Spleen (tissue), 11 donors: ENCODE results near the gene LMCD1. TPM values are rescaled to one million over a fixed set of nuclear protein-coding genes. Genes with fewer than 3 reads are reported as not detected.

ENCODE experiments used
- DNase-seq: peaks from one replicate; pipeline ENCODE4 v3.0.0-alpha.2; 2020
- H3K27ac ChIP-seq, 8 donors: fragments of 200-600 bp; sonication (generic) in 7 of 8; 1 replicate in 4 of 8; 2 replicates in 4 of 8; pipeline versions ENCODE4 v1.5.0 to v1.8.0; 2016 to 2021; ENCODE audit warnings: inconsistent platforms in 4 of 8, mild to moderate bottlenecking in 4 of 8, moderate library complexity in 1 of 8
- H3K27me3 ChIP-seq, 7 donors: fragments of 200-600 bp; sonication (generic) in 6 of 7; replicated peaks in 1 of 7; 1 replicate in 4 of 7; 2 replicates in 3 of 7; pipeline versions ENCODE4 v1.5.0 to v1.8.0; 2016 to 2021; ENCODE audit warnings: inconsistent platforms in 3 of 7, mild to moderate bottlenecking in 1 of 7
- H3K36me3 ChIP-seq, 6 donors: fragments of 200-600 bp; sonication (generic) in 5 of 6; 1 replicate in 4 of 6; 2 replicates in 2 of 6; pipeline versions ENCODE4 v1.5.0 to v1.8.0; 2016 to 2021; ENCODE audit warnings: inconsistent platforms in 2 of 6
- H3K4me1 ChIP-seq, 6 donors: fragments of 200-600 bp; sonication (generic) in 5 of 6; 1 replicate in 3 of 6; 2 replicates in 3 of 6; pipeline versions ENCODE4 v1.5.0 to v1.8.0; 2016 to 2021; ENCODE audit warnings: inconsistent platforms in 3 of 6
- H3K4me3 ChIP-seq, 8 donors: fragments of 200-600 bp; sonication (generic) in 7 of 8; 1 replicate in 4 of 8; 2 replicates in 4 of 8; pipeline versions ENCODE4 v1.5.0 to v1.8.0; 2016 to 2021; ENCODE audit warnings: inconsistent platforms in 4 of 8, mild to moderate bottlenecking in 4 of 8, moderate library complexity in 2 of 8
- H3K9me3 ChIP-seq, 8 donors: fragments of 200-600 bp; sonication (generic) in 7 of 8; 1 replicate in 4 of 8; 2 replicates in 4 of 8; pipeline versions ENCODE4 v1.5.0 to v1.8.0; 2016 to 2021; ENCODE audit warnings: inconsistent platforms in 4 of 8
- POLR2A ChIP-seq, 3 donors: fragments of 450-650 bp; IDR thresholded peaks; one replicate each; pipeline ENCODE4 v1.5.1; 2017; ENCODE audit warnings: antibody characterized with exemption in 3 of 3, mild to moderate bottlenecking in 1 of 3
- POLR2AphosphoS5 ChIP-seq, 3 donors: sonication (generic); formaldehyde crosslinking; IDR thresholded peaks; one replicate each; pipeline ENCODE4 v1.5.1; 2017; ENCODE audit warnings: antibody characterized with exemption in 3 of 3
- WGBS, 5 donors: extraction: QIAGEN DNeasy Blood & Tissue Kit in 3 of 5; methylation state at CpG; one replicate each; pipeline versions ENCODE4 v1.1.5 to v1.1.7; 2013 to 2018; 5-methylcytosine and 5-hydroxymethylcytosine counted together
- intact Hi-C: fragments of 100-400 bp; cut with DNase I; formaldehyde crosslinking; loops from one replicate; pipeline ENCODE4 v1.15.0; 2023; ENCODE audit warnings: low total_unique reads
- polyA plus RNA-seq, 3 donors: library from polyadenylated mRNA; stranded (reverse); fragments of 200-250 nt; gene quantifications; one replicate each; pipeline ENCODE4 v1.2.1, GENCODE V29; 2013
- total RNA-seq, 7 donors: library from RNA; depleted of rRNA in 3 of 7; stranded (reverse); fragments of >200 nt in 3 of 7; fragmentation: NEBNext Ultra II Directional in 4 of 7; extraction: Animal tissue kit (Norgen Biotek cat#: 25700) in 4 of 7; gene quantifications; one replicate each; pipeline versions ENCODE4 v1.1.0 to v1.2.1, GENCODE V29; 2016 to 2021
- TF ChIP-seq, protein P1 (sequence below), 11 experiments: fragments of 200-600 bp in 7 of 11; fragments of 450-650 bp in 4 of 11; sonication (generic) in 4 of 11; IDR thresholded peaks in 8 of 11; conservative IDR thresholded peaks in 3 of 11; 1 replicate in 7 of 11; 2 replicates in 4 of 11; pipeline versions ENCODE4 v1.4.0 to v1.8.0; 2016 to 2021; ENCODE audit warnings: antibody characterized with exemption in 11 of 11, inconsistent platforms in 4 of 11, mild to moderate bottlenecking in 1 of 11
- donor health status: healthy with polysubstance abuse.
- donor health status: DM: no; HTN: no; CAD: no; lungs with moderate emphysema.
- donor health status: DM: no; HTN: no; CAD: no.
- donor health status: Bipolar disorder and iron deficiency.
- donor health status: healthy.
- donor health status: DM: no; HTN: no; CAD: no.
- donor health status: DM: yes; HTN: yes; CAD: no.

LMCD1 gene
- total and polyA plus RNA-seq, 10 donors = 24.5 to 203 (median 78.7) TPM

DNA sequence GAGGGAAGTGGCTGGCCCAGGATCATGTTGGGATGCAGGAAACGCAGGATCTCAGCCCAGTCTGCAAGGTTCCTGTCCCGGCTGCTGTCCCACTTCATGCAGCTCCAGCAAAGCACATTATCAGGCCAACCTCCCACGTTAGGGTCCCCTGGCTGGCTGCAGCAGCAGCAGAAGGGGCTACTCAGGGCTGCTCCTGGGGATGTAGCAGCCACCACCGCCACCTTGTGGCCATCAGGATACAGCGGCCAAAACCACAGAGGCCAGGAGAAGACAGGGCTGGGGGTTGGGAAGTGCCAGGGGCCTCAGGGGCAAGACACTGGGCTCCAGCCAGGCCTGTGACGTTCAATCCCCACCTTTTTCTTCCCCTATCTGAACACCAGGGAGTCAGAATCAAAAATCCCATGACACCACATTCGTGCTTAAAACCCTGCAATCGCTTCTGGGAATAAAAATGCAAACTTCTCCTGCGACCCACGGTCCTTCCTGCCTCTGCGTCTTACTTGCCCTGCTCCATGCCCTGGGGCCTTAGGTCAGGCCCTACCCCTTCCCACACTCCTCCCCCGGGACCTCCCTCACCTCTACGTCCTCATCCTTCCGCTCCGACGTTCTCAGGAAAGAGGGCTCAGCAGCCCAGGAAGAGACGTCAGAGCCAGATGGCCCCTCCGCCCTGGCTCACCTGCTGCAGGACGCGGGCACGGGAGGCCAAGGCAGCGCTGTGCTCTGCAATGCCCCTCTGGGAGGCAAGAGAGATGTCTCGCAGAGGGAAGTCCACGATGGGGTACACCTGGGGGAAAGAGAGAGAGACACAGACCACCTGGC is 121.5 kb downstream of the LMCD1 start:
- TF ChIP-seq, protein P1, sequence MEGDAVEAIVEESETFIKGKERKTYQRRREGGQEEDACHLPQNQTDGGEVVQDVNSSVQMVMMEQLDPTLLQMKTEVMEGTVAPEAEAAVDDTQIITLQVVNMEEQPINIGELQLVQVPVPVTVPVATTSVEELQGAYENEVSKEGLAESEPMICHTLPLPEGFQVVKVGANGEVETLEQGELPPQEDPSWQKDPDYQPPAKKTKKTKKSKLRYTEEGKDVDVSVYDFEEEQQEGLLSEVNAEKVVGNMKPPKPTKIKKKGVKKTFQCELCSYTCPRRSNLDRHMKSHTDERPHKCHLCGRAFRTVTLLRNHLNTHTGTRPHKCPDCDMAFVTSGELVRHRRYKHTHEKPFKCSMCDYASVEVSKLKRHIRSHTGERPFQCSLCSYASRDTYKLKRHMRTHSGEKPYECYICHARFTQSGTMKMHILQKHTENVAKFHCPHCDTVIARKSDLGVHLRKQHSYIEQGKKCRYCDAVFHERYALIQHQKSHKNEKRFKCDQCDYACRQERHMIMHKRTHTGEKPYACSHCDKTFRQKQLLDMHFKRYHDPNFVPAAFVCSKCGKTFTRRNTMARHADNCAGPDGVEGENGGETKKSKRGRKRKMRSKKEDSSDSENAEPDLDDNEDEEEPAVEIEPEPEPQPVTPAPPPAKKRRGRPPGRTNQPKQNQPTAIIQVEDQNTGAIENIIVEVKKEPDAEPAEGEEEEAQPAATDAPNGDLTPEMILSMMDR (IDR thresholded peaks at IDR 0.05 in 8 of 11, conservative IDR thresholded peaks at IDR 0.05 in 3 of 11) = peak; percentile 27 to 85 (median 72)
- TF ChIP-seq POLR2A (IDR thresholded peaks at IDR 0.05) (no peak), POLR2AphosphoS5 (IDR thresholded peaks at IDR 0.05) (no peak)
- WGBS, 5 donors = 26 to 44% (median 36%) methylated on average over 24 of the region's 24 CpGs
- Histone ChIP-seq H3K27me3 (peaks cover 0 to 12% (median 0%) of the 10 kb centered on the region in 7 donors), H3K36me3 (no peaks in the 10 kb centered on the region), H3K4me1 (peaks cover 0 to 15% (median 10%) of the 10 kb centered on the region in 6 donors), H3K9me3 (peaks cover 0 to 13% (median 8%) of the 10 kb centered on the region in 8 donors), H3K27ac (no peak overlapping the region), H3K4me3 (peak overlapping the region in 1 of 8 donors; percentile 31)
- no peak for DNase-seq
- intact Hi-C loops = loop anchor here (5.0 kb wide), 1 partner anchor 181 kb away; no protein-coding TSS in a partner anchor

DNA sequence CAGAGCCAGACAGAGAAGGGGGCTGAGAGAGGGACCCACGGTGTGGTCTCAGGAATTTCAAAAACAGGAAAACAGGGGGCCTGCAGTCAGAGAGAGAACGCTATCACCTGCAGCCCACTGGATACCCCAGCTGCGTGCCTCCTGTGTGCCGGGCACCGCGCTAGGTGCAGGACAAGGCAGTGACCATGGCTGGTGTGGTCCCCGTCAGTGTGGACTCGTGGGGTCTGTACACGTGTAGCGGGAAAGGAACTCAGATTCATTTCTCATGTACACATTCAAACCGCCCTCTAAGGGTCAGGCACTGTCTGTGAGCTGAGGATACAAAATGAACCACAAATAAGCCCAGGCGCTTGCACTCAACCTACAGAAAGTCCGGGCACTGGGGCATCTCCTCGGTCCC is 122.1 kb downstream of the LMCD1 start:
- TF ChIP-seq, protein P1 (IDR thresholded peaks at IDR 0.05 in 8 of 11, conservative IDR thresholded peaks at IDR 0.05 in 3 of 11) = no peak
- TF ChIP-seq POLR2AphosphoS5 (IDR thresholded peaks at IDR 0.05) (no peak), POLR2A (IDR thresholded peaks at IDR 0.05) (no peak)
- intact Hi-C loops = loop anchor here (5.0 kb wide), 1 partner anchor 181 kb away; no protein-coding TSS in a partner anchor
- Histone ChIP-seq H3K27me3 (peaks cover 0 to 12% (median 0%) of the 10 kb centered on the region in 7 donors), H3K9me3 (peaks cover 0 to 8% (median 5%) of the 10 kb centered on the region in 8 donors), H3K36me3 (no peaks in the 10 kb centered on the region), H3K4me1 (peaks cover 0 to 15% (median 10%) of the 10 kb centered on the region in 6 donors), H3K4me3 (no peak overlapping the region), H3K27ac (no peak overlapping the region)
- no peak for DNase-seq
- WGBS, 5 donors = 82 to 88% (median 84%) methylated on average over 13 to 14 of the region's 14 CpGs

Other genes starting within 250 kb of the LMCD1 start
- gene SSUH2, start 143.0 kb downstream of the LMCD1 start, total RNA-seq = 1 to 10 TPM in 6 of 7 donors, under 1 TPM in 1; 0.94 to 4.5 (median 1.3) TPM
- 1 to 10 TPM; 1.1 to 4.3 (median 2.0) TPM for gene SSUH2, start 143.0 kb downstream of the LMCD1 start, polyA plus RNA-seq
- not detected for gene CAV3, start 232.0 kb downstream of the LMCD1 start, total RNA-seq
- under 1 TPM in 1 of 3 donors, not detected in 2; 0.11 TPM for gene CAV3, start 232.0 kb downstream of the LMCD1 start, polyA plus RNA-seq